H9 (cell line): ENCODE data around the gene PPP1R1B. TPM values are rescaled to one million over a fixed set of nuclear protein-coding genes. Genes with fewer than 3 reads are reported as not detected.

Experiments used
- DNase-seq: peaks from one replicate; pipeline ENCODE4 v3.0.0-alpha.2; 2017
- H2AFZ ChIP-seq: one replicate; pipeline ENCODE4 v1.6.1; 2013; ENCODE audit warnings: mild to moderate bottlenecking, low read length, control low read depth, moderate library complexity
- H2AK5ac ChIP-seq: 2 replicates; pipeline ENCODE4 v1.6.1; 2013; ENCODE audit warnings: low read length, control low read depth, mixed read lengths; ENCODE audit not compliant: insufficient read length
- H2BK120ac ChIP-seq: one replicate; pipeline ENCODE4 v1.6.1; 2013; ENCODE audit warnings: low read depth, mild to moderate bottlenecking, low read length, control low read depth, inconsistent platforms; ENCODE audit not compliant: poor library complexity, severe bottlenecking
- H2BK12ac ChIP-seq: 2 replicates; pipeline ENCODE4 v1.6.1; 2013; ENCODE audit warnings: low read length, control low read depth, mixed read lengths, low read depth; ENCODE audit not compliant: insufficient read length
- H2BK15ac ChIP-seq: 2 replicates; pipeline ENCODE4 v1.6.1; 2013; ENCODE audit warnings: low read depth, low read length, control low read depth
- H2BK20ac ChIP-seq: one replicate; pipeline ENCODE4 v1.6.1; 2013; ENCODE audit warnings: low read depth, mild to moderate bottlenecking, low read length, control low read depth, inconsistent platforms; ENCODE audit not compliant: poor library complexity, severe bottlenecking
- H2BK5ac ChIP-seq: 2 replicates; pipeline ENCODE4 v1.6.1; 2013; ENCODE audit warnings: low read length, control low read depth, mixed read lengths; ENCODE audit not compliant: insufficient read length
- H3K14ac ChIP-seq: 2 replicates; pipeline ENCODE4 v1.6.1; 2013; ENCODE audit warnings: low read length, control low read depth; ENCODE audit not compliant: insufficient read depth
- H3K18ac ChIP-seq: 2 replicates; pipeline ENCODE4 v1.6.1; 2013; ENCODE audit warnings: low read depth, mild to moderate bottlenecking, mixed read lengths, low read length, control low read depth; ENCODE audit not compliant: insufficient read length
- H3K23ac ChIP-seq: 2 replicates; pipeline ENCODE4 v1.6.1; 2013; ENCODE audit warnings: low read length, control low read depth, mixed read lengths, low read depth; ENCODE audit not compliant: insufficient read length
- H3K23me2 ChIP-seq: 2 replicates; pipeline ENCODE4 v1.6.1; 2013; ENCODE audit warnings: low read depth, mild to moderate bottlenecking, mixed read lengths, low read length, control low read depth; ENCODE audit not compliant: insufficient read length, poor library complexity, severe bottlenecking
- H3K27ac ChIP-seq: 2 replicates; pipeline ENCODE4 v1.5.1; 2013; ENCODE audit warnings: low read length, control low read depth, mixed read lengths, low read depth; ENCODE audit not compliant: insufficient read length
- H3K27me3 ChIP-seq: 2 replicates; pipeline ENCODE4 v1.6.1; 2013; ENCODE audit warnings: low read length, control low read depth, inconsistent platforms; ENCODE audit not compliant: insufficient read depth
- H3K4ac ChIP-seq: 2 replicates; pipeline ENCODE4 v1.6.1; 2013; ENCODE audit warnings: low read depth, mild to moderate bottlenecking, control low read depth, inconsistent platforms, low read length, moderate library complexity
- H3K4me1 ChIP-seq: 2 replicates; pipeline ENCODE4 v1.6.1; 2013; ENCODE audit warnings: low read length, control low read depth, inconsistent platforms; ENCODE audit not compliant: insufficient read depth
- H3K4me2 ChIP-seq: 2 replicates; pipeline ENCODE4 v1.6.1; 2013; ENCODE audit warnings: low read length, control low read depth, mixed read lengths; ENCODE audit not compliant: insufficient read length, insufficient read depth
- H3K56ac ChIP-seq: 2 replicates; pipeline ENCODE4 v1.6.1; 2013; ENCODE audit warnings: low read depth, mild to moderate bottlenecking, mixed read lengths, low read length, control low read depth; ENCODE audit not compliant: insufficient read length
- H3K79me1 ChIP-seq: 2 replicates; pipeline ENCODE4 v1.6.1; 2013; ENCODE audit warnings: low read depth, mild to moderate bottlenecking, moderate library complexity, low read length, control low read depth, inconsistent platforms; ENCODE audit not compliant: insufficient read depth, poor library complexity, severe bottlenecking
- H3K79me2 ChIP-seq: 2 replicates; pipeline ENCODE4 v1.6.1; 2013; ENCODE audit warnings: low read length, control low read depth, inconsistent platforms; ENCODE audit not compliant: insufficient read depth
- H3K9ac ChIP-seq: 2 replicates; pipeline ENCODE4 v1.6.1; 2013; ENCODE audit warnings: low read length, control low read depth, mixed read lengths; ENCODE audit not compliant: insufficient read length; ENCODE audit errors: extremely low read depth
- H3K9me3 ChIP-seq: one replicate; pipeline ENCODE4 v1.6.1; 2013; ENCODE audit warnings: low read depth, low read length, inconsistent platforms; ENCODE audit not compliant: control insufficient read depth
- H3T11ph ChIP-seq: one replicate; pipeline ENCODE4 v1.6.1; 2013; ENCODE audit warnings: mild to moderate bottlenecking, low read length, control low read depth, inconsistent platforms
- H4K20me1 ChIP-seq: one replicate; pipeline ENCODE4 v1.6.1; 2013; ENCODE audit not compliant: control insufficient read depth, insufficient read length, insufficient read depth
- H4K5ac ChIP-seq: 2 replicates; pipeline ENCODE4 v1.6.1; 2013; ENCODE audit warnings: low read depth, mild to moderate bottlenecking, mixed read lengths, low read length, control low read depth; ENCODE audit not compliant: insufficient read length
- H4K8ac ChIP-seq: replicated peaks from 2 replicates; pipeline ENCODE4 v1.6.1; 2013; ENCODE audit warnings: low read length, control low read depth, mixed read lengths, low read depth; ENCODE audit not compliant: insufficient read length
- H4K91ac ChIP-seq: 2 replicates; pipeline ENCODE4 v1.6.1; 2013; ENCODE audit warnings: low read depth, mild to moderate bottlenecking, moderate library complexity, mixed read lengths, low read length, control low read depth; ENCODE audit not compliant: insufficient read length
- H3K27ac Mint-ChIP-seq, 3 experiments: 2 replicates in 2 of 3; 3 replicates in 1 of 3; pipeline ENCODE4 v1.8.0; 2020 to 2021; ENCODE audit warnings: mixed read lengths in 3 of 3, mild to moderate bottlenecking in 1 of 3, moderate library complexity in 1 of 3
- H3K27me3 Mint-ChIP-seq: 2 replicates; pipeline ENCODE4 v1.8.0; 2021; ENCODE audit warnings: low read depth, mild to moderate bottlenecking, moderate library complexity, mixed read lengths
- H3K36me3 Mint-ChIP-seq, 3 experiments: 2 replicates in 2 of 3; 3 replicates in 1 of 3; pipeline ENCODE4 v1.8.0; 2020 to 2021; ENCODE audit warnings: low read depth in 3 of 3, mixed read lengths in 3 of 3; ENCODE audit not compliant: insufficient read depth in 1 of 3
- H3K4me1 Mint-ChIP-seq, 2 experiments: 2 replicates each; pipeline ENCODE4 v1.8.0; 2020; ENCODE audit warnings: mixed read lengths in 2 of 2
- H3K4me3 Mint-ChIP-seq, 2 experiments: 2 replicates in 1 of 2; 3 replicates in 1 of 2; pipeline ENCODE4 v1.8.0; 2020 to 2021; ENCODE audit warnings: mild to moderate bottlenecking in 2 of 2, mixed read lengths in 2 of 2, moderate library complexity in 1 of 2
- H3K9me3 Mint-ChIP-seq, 2 experiments: 2 replicates in 1 of 2; 3 replicates in 1 of 2; pipeline ENCODE4 v1.8.0; 2020; ENCODE audit warnings: mild to moderate bottlenecking in 2 of 2, mixed read lengths in 2 of 2, moderate library complexity in 1 of 2
- WGBS: extraction: QIAGEN DNeasy Blood & Tissue Kit; methylation state at CpG from one replicate; pipeline ENCODE4 v1.1.7; 2013; ENCODE audit warnings: missing lambda C conversion rate, low lambda C conversion rate, mixed read lengths; ENCODE audit not compliant: insufficient read length; ENCODE audit errors: extremely low coverage; 5-methylcytosine and 5-hydroxymethylcytosine counted together
- total RNA-seq: library from RNA; stranded (reverse); gene quantifications from 2 replicates; pipeline ENCODE4 v1.2.1, GENCODE V29; 2021
- TF ChIP-seq, protein P1 (sequence below): fragments of 200-600 bp; sonication (generic); conservative IDR thresholded peaks from 3 replicates; pipeline ENCODE4 v1.8.0; 2021; ENCODE audit warnings: antibody characterized with exemption, mild to moderate bottlenecking

Gene PPP1R1B
- total RNA-seq, 1 experiment from 2014 or later: 15.5 TPM

DNA sequence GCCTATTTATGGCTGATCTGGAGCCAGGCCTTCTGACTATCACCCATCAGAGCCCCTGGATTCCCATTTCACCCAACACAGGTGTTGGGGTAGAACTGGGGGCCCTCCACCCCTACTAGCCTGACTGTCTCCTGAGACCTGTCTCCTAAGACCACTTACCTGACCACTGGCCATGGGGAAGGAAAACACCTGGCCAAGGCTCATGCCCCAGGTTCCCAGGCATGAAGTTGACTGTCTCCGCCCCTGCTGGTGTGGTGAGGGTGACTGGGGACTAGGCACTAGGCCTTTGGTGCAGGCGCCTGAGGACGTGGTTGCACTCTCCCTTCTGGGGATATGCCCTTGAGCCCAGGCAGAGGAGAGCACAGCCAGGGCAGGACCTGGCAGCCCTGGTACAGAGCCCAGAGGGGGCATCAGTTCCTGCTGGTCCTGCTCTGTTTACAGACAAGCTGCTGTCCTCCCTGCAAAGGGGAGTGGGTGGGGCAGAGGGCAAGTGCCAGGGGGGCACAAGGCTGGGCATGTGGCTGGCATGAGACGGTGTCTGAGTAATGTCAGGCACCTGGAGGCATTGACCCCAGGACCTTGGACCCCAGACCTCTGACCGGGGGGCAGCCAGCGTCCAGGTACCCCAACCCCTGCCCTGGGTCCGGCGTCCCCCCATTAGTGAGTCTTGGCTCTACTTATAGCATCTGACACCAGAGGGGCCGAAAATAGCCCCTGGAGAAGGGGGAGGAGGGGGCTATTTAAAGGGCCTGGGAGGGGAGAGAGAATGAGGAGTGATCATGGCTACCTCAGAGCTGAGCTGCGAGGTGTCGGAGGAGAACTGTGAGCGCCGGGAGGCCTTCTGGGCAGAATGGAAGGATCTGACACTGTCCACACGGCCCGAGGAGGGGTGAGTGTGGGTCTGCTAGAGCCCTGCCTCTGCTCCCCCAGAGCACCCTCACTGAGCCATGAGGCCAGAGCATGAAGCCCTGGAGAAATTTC, 38.1 kb downstream of the PPP1R1B start, which contains the start of gene TCAP:
TSS of gene TCAP (plus strand) at position 769 of the 981 bp plus-strand sequence. CDS start at position 780, 11 bp downstream.
- Histone ChIP-seq H2BK120ac (no peak within 1 kb of the TSS), H2BK15ac (no peak within 1 kb of the TSS), H3K79me2 (no peaks in the 10 kb centered on the region), H4K20me1 (no peaks in the 10 kb centered on the region), H3K23me2 (peaks cover 6% of the 10 kb centered on the region), H2BK20ac (no peak within 1 kb of the TSS), H3K4me1 (peaks cover 6% of the 10 kb centered on the region; the same call in 1 of the 2 replicates), H3K56ac (no peak within 1 kb of the TSS), H3K18ac (no peak within 1 kb of the TSS), H2BK12ac (no peak within 1 kb of the TSS), H3K9ac (no peak within 1 kb of the TSS), H3K79me1 (no peaks in the 10 kb centered on the region), H4K8ac (no peak within 1 kb of the TSS), H3K27ac (no peak within 1 kb of the TSS), H3K27me3 (peaks cover 3% of the 10 kb centered on the region; the same call in 1 of the 2 replicates), H4K91ac (no peak within 1 kb of the TSS), H3K9me3 (no peaks in the 10 kb centered on the region), H3T11ph (no peak within 1 kb of the TSS), H2AFZ (no peak within 1 kb of the TSS), H3K4ac (no peak within 1 kb of the TSS), H3K4me2 (peak within 1 kb of the TSS; percentile 10), H3K23ac (no peak within 1 kb of the TSS), H2AK5ac (no peak within 1 kb of the TSS), H3K14ac (no peak within 1 kb of the TSS), H4K5ac (no peak within 1 kb of the TSS), H2BK5ac (no peak within 1 kb of the TSS)
- TF ChIP-seq, protein P1, sequence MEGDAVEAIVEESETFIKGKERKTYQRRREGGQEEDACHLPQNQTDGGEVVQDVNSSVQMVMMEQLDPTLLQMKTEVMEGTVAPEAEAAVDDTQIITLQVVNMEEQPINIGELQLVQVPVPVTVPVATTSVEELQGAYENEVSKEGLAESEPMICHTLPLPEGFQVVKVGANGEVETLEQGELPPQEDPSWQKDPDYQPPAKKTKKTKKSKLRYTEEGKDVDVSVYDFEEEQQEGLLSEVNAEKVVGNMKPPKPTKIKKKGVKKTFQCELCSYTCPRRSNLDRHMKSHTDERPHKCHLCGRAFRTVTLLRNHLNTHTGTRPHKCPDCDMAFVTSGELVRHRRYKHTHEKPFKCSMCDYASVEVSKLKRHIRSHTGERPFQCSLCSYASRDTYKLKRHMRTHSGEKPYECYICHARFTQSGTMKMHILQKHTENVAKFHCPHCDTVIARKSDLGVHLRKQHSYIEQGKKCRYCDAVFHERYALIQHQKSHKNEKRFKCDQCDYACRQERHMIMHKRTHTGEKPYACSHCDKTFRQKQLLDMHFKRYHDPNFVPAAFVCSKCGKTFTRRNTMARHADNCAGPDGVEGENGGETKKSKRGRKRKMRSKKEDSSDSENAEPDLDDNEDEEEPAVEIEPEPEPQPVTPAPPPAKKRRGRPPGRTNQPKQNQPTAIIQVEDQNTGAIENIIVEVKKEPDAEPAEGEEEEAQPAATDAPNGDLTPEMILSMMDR: no peak
- Mint-ChIP-seq H3K27me3 (peaks cover 52% of the 10 kb centered on the region), H3K4me1 (peaks cover 33 to 50% of the 10 kb centered on the region in 2 experiments), H3K4me3 (peak within 1 kb of the TSS in 1 of 2 experiments; percentile 69; a peak in 2 of 5 replicates), H3K36me3 (peaks cover 4 to 17% (median 11%) of the 10 kb centered on the region in 3 experiments; a peak in 6 of 7 replicates), H3K27ac (peak within 1 kb of the TSS in 1 of 3 experiments; percentile 69; a peak in 1 of 7 replicates), H3K9me3 (no peaks in the 10 kb centered on the region; a peak in 1 of 5 replicates)
- no CpG with 5 or more reads among the region's 15 CpGs for WGBS
- no peak for DNase-seq
